ENCODE data around the gene PARP4. TPM values are rescaled to one million over a fixed set of nuclear protein-coding genes. Genes with fewer than 3 reads are reported as not detected.
"Not testable (repeated sequence)": the region's sequence is repeated elsewhere in the genome, so short reads cannot be mapped to it uniquely, and the experiment has no call there.

PARP4 gene
- polyA plus RNA-seq, 3 donors = 46.4 to 51.3 (median 49.9) TPM

- DNase-seq (ENCODE audit: extremely low read depth in 1 of 11, low read depth in 9 of 11, low spot score in 4 of 11) = not testable (repeated sequence)
These were observed 40.4 kb downstream of the PARP4 start for GRCh38 chr13:24472129-24472528.

GRCh38 chr13:24463078-24463477 is 49.5 kb downstream of the PARP4 start:
- no peak for DNase-seq (ENCODE audit: extremely low read depth in 1 of 11, low read depth in 9 of 11, low spot score in 4 of 11)

GRCh38 chr13:24460256-24460655 is 52.3 kb downstream of the PARP4 start:
- DNase-seq (ENCODE audit: extremely low read depth in 1 of 11, low read depth in 9 of 11, low spot score in 4 of 11) = no peak

GRCh38 chr13:24459726-24460125 is 52.9 kb downstream of the PARP4 start:
- DNase-seq (ENCODE audit: extremely low read depth in 1 of 11, low read depth in 9 of 11, low spot score in 4 of 11) = no peak

- peak in 2 of 11 donors; percentile 4 to 11 for DNase-seq (ENCODE audit: extremely low read depth in 1 of 11, low read depth in 9 of 11, low spot score in 4 of 11)
These were observed 53.3 kb downstream of the PARP4 start for GRCh38 chr13:24459234-24459633.

- DNase-seq (ENCODE audit: extremely low read depth in 1 of 11, low read depth in 9 of 11, low spot score in 4 of 11) = no peak
These were observed 53.8 kb downstream of the PARP4 start for GRCh38 chr13:24458736-24459135.

GRCh38 chr13:24456396-24456795 is 56.2 kb downstream of the PARP4 start:
- no peak for DNase-seq (ENCODE audit: extremely low read depth in 1 of 11, low read depth in 9 of 11, low spot score in 4 of 11)

GRCh38 chr13:24454056-24454455 is 58.5 kb downstream of the PARP4 start:
- no peak for DNase-seq (ENCODE audit: extremely low read depth in 1 of 11, low read depth in 9 of 11, low spot score in 4 of 11)

DNA sequence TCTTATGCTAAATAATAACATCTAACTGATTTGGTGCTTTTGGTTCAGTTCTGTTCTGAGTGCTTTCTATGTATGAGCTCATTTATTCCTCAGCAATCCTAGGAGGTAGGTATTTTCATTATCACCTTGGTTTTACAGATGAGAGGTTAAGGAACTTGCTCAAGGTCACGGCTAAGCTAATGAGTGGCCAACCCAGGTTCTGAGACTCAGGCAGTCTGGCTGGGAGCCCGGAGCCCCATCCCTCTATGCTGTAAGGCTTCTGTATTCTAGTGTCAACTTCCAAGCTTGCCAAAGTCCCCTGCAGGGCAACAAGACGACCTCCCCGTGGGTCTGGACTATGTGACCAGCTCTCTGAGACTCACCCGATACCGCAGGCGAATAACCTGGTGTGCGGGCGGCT is 60.5 kb downstream of the PARP4 start:
- peak in 2 of 11 donors; percentile 8 to 36 for DNase-seq (ENCODE audit: extremely low read depth in 1 of 11, low read depth in 9 of 11, low spot score in 4 of 11)

GRCh38 chr13:24450530-24450929 is 62.0 kb downstream of the PARP4 start:
- no peak for DNase-seq (ENCODE audit: extremely low read depth in 1 of 11, low read depth in 9 of 11, low spot score in 4 of 11)

- not testable (repeated sequence) for DNase-seq (ENCODE audit: extremely low read depth in 1 of 11, low read depth in 9 of 11, low spot score in 4 of 11)
These were observed 67.7 kb downstream of the PARP4 start for GRCh38 chr13:24444851-24445250.

GRCh38 chr13:24443366-24443765 is 69.2 kb downstream of the PARP4 start:
- DNase-seq (ENCODE audit: extremely low read depth in 1 of 11, low read depth in 9 of 11, low spot score in 4 of 11) = no peak

- not testable (repeated sequence) for DNase-seq (ENCODE audit: extremely low read depth in 1 of 11, low read depth in 9 of 11, low spot score in 4 of 11)
These were observed 86.5 kb downstream of the PARP4 start for GRCh38 chr13:24426045-24426444.

- DNase-seq (ENCODE audit: extremely low read depth in 1 of 11, low read depth in 9 of 11, low spot score in 4 of 11) = not testable (repeated sequence)
These were observed 92.9 kb downstream of the PARP4 start for GRCh38 chr13:24419668-24420067.

GRCh38 chr13:24407844-24408243 is 104.7 kb downstream of the PARP4 start:
- no peak for DNase-seq (ENCODE audit: extremely low read depth in 1 of 11, low read depth in 9 of 11, low spot score in 4 of 11)

DNA sequence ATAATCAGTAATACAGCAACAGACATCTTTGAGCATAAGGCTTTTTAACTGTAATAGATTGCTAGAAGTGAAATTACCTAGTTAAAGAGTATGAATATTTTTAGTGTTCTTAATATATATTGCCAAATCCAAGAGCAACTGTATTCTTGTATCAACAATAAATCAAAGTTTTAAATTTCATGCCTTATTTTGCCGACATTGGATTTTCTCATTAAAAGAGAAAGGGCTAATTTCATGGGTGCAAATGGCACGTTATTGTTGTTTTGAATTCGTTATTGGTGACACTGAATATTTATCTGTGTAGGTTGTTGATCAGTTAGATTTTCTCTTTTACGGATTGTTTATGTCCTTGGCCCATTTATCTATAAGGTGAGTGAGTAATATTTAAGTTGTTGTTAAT is 106.1 kb downstream of the PARP4 start:
- no peak for DNase-seq (ENCODE audit: extremely low read depth in 1 of 11, low read depth in 9 of 11, low spot score in 4 of 11)

GRCh38 chr13:24396821-24397220 is 115.8 kb downstream of the PARP4 start:
- DNase-seq (ENCODE audit: extremely low read depth in 1 of 11, low read depth in 9 of 11, low spot score in 4 of 11) = no peak

- no peak for DNase-seq (ENCODE audit: extremely low read depth in 1 of 11, low read depth in 9 of 11, low spot score in 4 of 11)
These were observed 119.6 kb downstream of the PARP4 start for GRCh38 chr13:24392972-24393371.

DNA sequence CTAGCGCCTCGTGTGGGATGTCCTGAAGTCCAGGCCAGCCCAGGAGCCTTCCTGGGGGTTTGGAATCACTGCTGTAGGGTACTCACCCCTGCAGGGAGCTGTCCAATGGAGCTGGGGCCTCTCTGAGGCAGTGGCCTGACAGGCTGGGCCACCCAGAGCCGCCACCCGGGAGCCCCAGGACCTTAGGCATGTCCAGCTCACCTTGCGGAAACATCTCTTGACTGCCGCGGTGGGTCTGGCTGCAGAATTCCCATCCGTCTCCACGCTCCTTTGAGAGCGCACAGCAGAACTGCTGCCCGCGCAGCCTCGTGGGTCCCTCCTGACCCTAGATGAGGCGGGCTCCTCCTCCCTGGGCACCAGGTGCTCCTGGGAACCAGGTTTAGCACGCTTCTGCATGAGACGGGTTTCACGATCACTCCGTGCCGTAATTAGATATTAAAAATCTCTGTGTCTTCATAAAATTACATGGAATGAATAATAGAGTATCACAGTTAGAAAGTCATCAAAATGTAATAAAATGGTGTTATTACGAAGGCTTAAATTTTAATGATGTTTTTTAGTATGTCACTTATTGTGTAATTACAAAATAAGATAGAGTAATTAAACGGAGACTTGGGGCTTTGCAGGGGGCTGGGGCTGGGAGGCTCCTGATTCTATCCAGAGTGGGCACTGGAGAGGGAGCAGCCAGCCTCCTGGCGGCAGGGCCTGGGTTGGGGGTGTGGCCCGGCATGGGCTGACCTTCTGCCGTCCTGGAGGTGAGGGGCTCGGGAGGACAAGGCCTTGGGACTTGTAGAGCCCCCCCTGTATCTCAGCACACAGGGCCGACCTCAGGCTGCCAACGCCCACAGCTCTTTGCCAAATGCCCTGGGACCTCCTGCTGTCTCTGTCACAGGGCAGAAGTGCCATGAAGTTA is 120.6 kb downstream of the PARP4 start:
- DNase-seq (ENCODE audit: extremely low read depth in 1 of 11, low read depth in 9 of 11, low spot score in 4 of 11) = not testable (repeated sequence)

DNA sequence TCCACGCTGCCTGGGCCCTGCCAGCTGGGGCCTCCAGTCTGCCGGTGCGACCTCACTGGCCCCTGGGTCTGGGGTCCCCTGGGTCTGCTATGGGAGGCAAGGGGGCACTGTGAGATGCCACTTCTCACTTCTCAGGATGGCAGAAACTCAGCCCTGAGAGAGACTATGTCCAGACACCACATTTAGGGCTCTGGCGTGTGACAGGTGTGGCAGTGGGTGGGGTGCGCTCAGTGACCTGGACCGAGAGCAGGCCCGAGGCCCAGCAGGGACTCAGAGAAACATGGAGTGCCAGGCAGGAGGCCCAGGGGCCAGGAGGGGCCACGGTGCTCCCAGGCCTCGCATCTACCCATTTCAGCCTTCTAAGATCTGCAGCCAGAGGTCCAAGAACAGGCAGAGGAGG is 121.8 kb downstream of the PARP4 start:
- not testable (repeated sequence) for DNase-seq (ENCODE audit: extremely low read depth in 1 of 11, low read depth in 9 of 11, low spot score in 4 of 11)

DNA sequence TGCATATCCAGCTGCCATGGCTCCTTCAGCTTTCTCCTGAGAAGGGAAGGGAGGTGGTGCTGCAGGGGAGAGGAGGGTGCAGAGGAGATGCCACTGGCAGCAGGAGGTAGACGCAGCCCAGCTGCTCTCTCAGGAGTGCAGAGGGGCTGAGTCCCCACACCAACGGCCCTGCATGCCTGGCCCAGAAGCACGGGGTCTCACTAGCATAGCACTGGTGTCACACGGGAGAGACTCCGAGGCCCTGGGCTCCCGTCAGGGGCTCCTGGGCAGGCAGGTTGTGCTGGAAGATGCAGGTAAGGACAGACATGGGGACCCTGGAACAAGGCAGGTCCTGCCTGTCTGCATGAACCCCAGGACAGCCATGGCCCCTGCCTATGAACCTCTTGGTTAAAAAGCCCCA is 123.1 kb downstream of the PARP4 start:
- no peak for DNase-seq (ENCODE audit: extremely low read depth in 1 of 11, low read depth in 9 of 11, low spot score in 4 of 11)
